GM21447 (cell line): Measurements from ENCODE around the gene NOC2L.
"Not testable (repeated sequence)": the region's sequence is repeated elsewhere in the genome, so short reads cannot be mapped to it uniquely, and the experiment has no call there.

ENCODE experiments used
- ATAC-seq: cut with Tn5 transposase; IDR thresholded peaks from one replicate; pipeline ENCODE4 v1.9.1; 2021; ENCODE audit not compliant: unreplicated experiment

Gene NOC2L

DNA sequence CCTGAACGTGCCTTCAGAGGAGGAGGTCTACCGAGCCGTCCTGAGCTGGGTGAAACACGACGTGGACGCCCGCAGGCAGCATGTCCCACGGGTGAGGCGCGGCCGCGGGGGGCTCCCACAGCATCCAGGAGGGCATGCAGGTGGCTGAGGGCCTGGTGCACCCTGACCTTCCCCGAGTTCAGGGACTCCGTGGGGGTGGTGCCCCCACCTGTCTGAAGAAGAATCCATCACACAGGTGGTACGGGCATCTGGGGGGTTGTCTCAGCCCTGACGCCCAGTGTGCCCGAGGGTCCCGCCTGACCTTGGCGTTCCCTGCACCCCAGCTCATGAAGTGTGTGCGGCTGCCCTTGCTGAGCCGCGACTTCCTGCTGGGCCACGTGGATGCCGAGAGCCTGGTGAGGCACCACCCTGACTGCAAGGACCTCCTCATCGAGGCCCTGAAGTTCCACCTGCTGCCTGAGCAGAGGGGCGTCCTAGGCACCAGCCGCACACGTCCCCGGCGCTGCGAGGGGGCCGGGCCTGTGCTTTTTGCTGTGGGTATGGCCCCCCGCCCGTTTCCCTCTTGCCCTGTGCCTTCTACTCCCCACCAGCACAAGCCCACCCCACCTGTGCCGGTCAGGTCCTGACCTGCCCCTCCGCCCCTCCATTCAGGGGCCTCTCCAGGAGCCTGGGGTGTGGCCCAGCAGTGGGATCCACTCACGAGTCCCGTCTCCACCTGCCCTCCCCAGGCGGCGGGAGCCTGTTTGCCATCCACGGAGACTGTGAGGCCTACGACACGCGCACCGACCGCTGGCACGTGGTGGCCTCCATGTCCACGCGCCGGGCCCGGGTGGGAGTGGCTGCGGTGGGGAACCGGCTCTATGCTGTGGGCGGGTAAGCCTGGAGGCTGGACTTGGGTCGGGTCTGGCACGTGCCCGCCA, 3.6 kb upstream of the NOC2L start:
- ATAC-seq: no peak

DNA sequence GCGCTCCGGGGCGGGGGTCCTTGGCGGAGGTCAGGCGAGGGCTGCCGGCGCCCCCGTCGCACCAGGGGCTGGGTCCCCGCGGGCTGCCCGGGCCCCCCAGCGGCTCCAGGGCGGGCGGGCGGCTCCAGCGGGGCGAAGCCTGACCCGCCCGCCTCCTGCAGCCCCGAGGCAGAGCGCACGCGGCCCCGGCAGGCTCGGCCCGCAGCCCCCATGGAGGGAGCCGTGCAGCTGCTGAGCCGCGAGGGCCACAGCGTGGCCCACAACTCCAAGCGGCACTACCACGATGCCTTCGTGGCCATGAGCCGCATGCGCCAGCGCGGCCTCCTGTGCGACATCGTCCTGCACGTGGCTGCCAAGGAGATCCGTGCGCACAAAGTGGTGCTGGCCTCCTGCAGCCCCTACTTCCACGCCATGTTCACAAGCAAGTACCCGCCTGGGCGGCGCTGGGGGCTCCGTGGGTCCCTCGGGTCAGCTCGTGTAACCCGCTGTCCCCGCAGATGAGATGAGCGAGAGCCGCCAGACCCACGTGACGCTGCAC, 2.1 kb upstream of the NOC2L start:
- ATAC-seq: no peak

DNA sequence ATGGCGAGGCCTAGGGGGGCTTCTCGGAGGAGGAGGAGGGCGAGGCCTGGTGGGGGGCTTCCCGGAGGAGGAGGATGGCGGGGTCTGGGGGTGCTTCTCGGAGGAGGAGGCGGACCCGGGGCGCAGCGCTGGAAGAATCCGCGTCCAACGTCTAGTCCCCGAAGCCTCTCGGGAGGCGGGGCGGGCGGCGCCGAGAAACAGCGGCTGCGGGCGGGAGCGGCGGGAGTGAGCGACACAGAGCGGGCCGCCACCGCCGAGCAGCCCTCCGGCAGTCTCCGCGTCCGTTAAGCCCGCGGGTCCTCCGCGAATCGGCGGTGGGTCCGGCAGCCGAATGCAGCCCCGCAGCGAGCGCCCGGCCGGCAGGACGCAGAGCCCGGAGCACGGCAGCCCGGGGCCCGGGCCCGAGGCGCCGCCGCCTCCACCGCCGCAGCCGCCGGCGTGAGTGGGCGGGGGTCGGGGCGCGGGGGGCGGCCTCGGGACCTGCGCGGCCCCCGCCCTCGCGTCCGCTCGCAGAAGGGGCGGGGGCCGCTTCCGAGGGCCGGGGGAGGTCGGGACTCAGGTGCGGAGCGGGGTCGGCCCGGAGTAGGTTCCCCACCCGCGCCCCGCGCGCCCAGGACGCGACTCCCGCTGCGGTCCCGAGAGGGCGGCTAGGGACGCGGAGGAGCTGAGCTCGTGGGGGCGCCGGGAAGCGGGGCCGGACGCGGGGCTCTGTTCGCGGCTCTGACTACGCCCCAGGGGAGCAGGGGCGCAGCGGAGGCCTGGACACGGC, 1.5 kb upstream of the NOC2L start, which contains the start of gene KLHL17:
KLHL17 (plus strand) TSS at position 222 of the 769 bp plus-strand sequence; CDS start at position 332, 110 bp downstream.
- peak; percentile 40 for ATAC-seq

DNA sequence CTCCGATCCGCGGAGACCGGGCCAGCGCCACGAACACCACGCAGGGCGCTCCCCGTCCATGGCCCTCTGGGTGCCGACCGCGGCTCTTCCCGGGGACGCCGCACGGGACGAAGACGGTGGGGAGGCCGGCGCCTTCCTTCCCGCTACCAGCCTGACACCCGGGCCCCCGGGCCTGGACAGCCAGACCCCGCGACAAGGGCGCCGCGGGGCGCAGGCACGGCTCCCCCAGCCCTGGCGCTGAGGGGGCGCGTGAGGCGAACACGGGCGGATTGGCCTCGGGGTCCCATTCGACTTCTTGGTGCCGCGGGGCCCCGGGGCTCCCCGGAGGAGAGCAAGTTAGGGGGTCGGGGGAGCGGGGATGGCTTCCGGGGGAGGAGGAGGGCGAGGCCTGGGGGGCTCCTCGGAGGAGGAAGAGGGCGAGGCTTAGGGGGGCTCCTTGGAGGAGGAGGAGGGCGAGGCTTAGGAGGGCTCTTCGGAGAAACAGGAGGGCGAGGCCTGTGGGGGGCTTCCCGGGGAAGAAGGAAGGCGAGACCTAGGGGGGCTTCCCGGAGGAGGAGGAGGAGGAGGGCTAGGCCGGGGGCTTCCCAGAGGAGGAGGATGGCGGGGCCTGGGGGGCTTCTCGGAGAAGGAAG, 791 bp upstream of the NOC2L start:
- no peak for ATAC-seq

DNA sequence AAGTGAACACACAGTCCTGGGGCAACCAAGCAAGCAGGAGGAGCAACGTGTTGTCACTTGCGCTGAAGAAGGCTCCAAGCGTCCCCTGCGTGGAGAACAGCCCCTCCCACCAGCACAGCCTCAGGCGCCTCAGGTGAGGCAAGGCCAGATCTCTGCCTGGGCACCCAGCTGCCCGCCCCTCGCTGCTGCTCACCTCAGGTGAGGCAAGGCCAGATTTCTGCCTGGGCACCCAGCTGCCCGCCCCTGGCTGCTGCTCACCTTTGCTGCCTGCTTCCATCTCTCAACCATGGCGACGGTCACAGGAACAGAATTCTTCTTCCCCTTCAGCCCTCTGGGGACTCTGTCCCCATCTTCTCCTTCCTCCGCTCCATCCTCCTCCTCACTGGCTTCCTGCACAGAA, 2.4 kb downstream of the NOC2L start:
- ATAC-seq: no peak

DNA sequence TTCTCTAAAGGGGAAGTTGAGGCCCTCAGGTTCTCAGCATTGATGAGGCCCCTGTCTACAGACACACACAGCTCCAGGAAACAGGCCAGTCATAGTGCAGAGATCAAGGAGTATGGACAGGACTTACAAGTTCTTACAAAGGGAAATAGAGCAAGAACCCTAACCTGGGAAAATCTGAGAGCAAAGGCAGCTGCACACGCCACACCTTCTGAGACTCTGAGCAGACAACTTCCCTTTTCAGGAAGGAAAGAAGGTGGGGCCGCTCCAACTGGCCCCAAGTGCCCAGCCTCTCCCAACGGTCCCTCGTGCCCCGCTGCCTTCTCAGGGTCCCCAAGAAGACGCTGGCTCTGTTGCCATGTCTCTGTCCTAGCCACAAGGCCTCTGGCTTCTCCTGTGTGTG, 3.6 kb downstream of the NOC2L start:
- ATAC-seq: no peak

DNA sequence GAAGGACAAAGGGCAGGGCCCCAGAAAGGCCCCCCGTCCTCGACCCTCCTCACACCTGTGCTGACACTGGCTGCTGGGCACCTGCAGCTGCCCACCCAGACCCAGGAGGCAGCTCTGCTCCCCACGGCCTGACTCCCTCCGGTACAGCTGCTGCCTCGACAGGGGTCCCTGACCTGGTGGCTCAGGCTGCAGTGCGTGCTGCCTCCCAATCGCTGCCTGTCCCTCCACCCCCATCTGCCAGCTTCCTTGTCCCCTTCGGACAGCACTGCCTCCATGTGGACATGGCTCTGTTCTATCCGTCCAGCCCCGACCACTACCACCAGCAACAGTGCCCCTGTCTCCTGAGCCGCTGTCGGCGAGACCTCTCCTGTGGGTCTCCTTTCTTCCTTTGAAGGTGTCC, 4.1 kb downstream of the NOC2L start:
- no peak for ATAC-seq

DNA sequence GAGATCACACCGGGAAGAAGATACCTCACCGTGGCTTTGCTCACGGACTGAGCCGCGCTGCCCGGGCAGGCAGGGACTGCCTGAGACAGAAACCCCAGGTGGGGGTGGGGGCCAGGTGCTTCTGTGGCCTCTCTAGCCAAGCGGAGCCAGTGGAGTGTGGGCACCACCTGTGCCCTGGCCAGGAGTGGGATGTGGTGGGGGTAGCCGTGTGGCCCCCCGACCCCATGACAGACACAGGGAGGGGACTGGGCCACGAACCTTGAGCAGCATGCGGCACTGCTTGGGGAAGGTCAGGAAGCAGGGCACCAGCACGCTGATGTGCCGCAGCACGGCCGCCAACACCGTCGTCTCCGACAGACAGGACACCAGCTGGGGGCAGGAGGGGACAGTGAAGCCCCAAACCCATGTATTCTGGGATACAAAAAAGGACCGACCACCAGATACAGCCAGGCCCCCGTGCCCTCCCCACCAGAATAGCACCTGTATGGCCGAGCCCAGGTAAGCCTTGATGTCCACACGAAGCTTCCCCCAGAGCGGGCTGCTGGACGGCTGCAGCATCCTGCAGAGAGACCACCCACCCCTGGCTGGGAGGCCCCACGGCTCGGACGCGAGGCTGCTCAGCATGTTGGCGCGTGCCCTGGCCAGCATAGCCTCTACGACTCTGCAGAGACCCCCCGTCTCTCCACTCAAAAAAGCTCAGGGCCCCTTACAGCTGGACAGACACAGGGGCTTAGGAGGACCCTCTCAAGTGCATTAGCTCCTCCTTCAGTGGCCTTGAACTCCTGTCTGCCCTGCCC, 5.3 kb downstream of the NOC2L start:
- ATAC-seq: no peak

DNA sequence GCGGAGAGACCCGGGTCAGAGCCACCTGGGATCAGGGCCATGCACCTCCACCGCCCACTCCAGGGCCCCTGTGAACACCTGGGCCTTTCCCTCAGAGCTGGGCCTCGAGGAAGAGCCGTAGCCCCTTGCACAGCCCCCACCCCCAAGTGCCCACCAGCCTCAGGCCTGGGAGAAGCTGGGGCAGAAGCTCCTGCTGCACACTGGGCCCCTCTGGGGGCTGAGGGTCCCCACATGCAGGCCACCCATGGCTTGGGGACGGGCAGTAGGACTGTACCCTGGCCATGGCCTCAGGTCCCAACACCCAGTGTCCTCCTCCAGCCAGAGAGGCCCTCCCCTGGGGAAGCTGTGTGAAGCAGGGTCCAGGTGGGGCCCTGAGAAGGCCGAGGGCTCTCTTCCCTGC, 6.5 kb downstream of the NOC2L start:
- no peak for ATAC-seq

DNA sequence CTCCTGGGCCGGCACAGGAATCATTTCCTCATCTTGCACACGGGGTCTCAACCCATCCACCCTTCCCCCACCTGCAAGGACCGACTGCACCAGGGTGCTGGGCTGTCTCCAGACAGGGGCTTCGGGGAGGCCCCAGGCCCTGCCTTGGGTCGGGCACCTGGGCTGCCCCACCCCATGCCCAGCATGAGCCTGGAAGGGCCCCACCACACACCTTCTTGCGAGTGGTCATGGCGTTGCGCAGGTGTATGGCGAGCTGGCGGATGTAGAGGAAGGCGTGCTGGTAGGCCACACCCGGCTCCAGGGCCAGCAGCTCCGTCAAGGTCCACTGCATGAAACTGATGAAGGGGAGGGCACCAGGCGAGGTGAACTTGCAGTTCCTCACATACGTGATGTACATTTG, 6.9 kb downstream of the NOC2L start:
- ATAC-seq: no peak

DNA sequence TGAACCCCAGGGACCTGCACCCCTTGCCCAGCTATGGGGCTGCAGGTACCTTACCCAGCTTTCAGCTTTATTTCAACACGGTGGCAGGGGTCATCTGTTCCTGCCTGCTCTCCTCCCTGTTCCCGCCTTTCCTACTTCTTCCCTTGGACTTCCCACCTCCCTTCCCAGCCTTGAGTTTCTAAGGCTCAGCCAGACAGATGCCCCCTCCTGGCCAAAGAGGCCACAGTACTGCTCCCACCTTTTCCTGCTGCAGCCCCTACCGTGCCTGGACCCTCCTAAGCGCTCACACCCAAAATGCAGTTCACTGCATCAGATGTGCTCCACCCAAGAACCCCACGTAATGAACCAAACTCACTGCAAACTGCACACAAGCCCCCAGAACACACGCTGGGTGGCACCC, 7.7 kb downstream of the NOC2L start:
- no peak for ATAC-seq

DNA sequence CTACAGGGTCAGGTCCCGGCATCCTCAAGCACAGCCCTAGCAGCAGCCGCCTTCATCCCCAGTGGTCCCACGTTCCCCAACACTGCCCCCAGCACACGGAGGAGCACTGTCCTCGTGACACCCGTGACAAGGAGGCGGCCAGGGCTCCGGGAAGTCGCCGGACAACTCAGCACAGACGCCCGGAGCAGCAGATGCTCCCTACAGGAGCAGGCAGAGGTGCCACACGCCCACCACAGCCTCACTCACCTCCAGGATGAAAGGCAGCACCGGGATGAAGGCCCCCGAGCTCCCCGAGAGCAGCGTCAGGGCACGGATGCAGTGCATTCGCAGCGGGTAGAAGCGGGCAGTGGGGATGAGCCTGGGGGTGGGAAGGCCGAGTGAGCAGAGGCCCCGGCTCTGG, 8.2 kb downstream of the NOC2L start:
- no peak for ATAC-seq

DNA sequence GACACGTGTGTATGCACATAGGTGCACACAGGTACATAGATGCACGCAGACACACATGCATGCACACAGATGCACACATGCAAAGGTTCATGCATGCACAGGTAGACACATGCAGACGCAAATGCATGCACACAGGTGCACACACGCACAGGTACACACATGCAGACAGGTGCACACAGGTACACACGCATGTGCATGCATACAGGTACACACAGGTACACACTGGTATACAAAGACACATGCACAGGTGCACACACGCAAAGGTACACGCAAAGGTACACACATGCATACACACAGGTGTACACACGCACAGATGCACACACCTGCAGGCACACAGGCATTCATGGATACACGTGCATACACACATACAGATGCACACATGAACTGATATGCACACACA, 8.8 kb downstream of the NOC2L start:
- ATAC-seq: no peak

DNA sequence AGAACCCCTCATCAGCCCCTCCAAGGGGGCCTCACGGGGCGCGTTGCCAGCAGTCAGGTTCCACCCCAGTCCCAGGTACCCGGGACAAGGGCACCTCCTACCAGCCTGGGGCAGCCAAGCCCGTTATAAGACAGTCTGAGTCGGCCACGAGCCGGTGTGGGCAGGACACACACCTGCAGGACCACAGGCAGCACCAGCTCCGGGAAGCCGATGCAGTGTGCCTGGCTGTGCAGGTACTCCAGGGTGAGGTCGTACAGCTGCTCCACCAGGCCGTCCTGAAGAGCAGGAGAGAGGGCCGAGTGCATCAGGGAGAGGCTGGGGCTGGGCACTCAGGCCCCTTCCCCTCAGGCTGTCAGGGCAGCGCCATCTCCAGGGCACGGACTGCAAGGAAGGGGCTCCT, 11.1 kb downstream of the NOC2L start:
- no peak for ATAC-seq

DNA sequence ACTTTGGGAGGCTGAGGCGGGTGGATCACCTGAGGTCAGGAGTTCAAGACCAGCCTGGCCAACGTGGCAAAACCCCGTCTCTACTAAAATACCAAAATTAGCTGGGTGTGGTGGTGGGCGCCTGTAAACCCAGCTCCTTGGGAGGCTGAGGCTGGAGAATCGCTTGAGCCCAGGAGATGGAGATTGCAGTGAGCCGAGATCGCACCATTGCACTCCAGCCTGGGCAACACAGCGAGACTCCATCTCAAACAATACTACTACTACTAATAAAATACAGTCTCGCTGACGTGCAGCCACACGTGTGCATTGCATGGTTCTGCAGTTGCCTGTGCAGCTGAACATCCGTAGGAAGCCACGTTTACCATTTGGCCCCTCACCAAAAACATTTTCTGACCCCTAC, 12.2 kb downstream of the NOC2L start:
- not testable (repeated sequence) for ATAC-seq

DNA sequence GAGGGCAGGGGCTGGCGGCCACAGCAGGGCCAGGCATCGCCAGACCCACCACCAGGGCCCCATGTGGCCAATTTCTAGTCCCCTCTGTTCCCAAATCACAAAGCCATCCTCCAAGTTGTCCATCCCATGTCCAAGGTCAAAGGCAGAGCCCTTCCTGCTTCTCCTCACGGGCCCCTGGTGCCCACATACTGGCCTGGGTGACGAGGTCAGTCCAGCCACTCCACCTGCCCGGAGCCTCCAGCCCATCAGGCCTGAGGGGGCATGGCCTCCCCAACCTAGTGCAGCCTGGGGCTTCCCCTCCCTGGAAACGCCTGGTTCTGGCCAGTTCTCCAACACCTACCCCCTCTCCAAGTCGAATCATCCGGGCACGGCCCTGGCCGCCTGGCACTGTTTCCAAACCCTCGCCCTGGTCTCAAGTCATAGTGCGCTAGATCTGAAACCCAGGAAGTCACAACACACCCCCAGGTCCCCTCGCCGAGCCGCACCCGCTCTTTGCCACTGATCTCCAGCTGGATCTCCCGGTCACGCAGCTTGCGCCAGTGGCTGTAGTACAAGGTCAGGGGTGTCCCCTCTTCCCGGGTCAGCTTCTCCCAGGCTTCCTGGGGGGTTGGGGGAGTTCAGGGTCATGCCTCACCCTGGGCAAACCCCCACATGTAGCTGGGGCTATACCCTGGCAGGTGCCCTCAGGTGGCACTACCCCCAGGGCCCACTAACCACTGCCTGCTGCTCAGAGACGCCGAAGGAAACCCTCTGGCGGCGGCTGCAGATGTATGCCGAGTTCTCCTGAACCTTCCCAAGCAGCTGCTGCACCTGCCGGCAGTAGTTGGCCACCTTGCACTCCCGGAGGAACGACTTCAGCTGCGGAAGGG, 13.1 kb downstream of the NOC2L start:
- no peak for ATAC-seq

DNA sequence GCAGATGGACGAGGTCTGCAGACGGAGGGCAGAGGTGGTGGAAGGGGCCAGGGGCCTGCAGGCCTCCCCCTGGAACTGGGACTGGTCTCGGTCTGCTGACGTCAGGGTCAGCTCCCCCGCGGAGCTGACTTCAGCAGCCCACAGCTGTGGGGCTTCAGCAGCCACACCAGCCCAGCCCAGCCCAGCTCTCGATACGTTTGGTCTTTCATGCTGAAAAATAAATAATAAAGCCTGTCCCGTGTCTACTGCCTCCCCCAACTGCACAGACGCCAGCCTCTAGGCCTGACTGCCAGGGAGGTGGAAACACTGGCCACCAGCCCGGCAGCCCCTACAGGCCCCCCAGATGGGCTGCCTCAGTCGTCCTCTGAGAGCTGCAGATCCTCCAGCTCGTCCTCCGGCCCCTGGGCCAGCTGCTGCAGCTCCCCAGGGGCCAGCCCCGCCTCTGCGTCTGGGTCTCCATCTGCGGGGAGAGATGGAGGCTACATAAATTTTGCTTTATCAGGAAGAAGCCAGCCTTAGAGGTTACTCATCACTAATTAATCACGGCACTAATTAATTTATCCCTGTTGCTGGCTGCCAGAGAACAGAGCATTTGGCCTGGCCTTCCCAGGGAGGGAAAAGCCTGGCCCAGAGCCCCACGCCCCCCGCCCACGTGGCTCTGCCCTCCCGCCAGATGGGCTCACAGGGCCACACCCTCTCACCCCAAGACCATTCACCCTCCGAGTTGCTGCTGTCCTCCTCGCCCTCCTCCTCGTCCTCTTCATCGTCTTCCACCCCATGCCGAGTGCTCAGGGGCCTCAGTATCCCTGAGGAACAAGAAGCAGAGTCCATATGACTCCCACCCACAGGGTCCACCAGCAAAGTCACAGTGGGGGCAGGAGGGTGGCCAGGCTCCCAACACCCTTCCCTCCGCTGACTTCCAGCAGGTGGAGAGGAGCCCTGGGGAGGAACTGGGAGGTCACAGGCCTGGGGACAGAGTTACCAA, 14.4 kb downstream of the NOC2L start:
- no peak for ATAC-seq

DNA sequence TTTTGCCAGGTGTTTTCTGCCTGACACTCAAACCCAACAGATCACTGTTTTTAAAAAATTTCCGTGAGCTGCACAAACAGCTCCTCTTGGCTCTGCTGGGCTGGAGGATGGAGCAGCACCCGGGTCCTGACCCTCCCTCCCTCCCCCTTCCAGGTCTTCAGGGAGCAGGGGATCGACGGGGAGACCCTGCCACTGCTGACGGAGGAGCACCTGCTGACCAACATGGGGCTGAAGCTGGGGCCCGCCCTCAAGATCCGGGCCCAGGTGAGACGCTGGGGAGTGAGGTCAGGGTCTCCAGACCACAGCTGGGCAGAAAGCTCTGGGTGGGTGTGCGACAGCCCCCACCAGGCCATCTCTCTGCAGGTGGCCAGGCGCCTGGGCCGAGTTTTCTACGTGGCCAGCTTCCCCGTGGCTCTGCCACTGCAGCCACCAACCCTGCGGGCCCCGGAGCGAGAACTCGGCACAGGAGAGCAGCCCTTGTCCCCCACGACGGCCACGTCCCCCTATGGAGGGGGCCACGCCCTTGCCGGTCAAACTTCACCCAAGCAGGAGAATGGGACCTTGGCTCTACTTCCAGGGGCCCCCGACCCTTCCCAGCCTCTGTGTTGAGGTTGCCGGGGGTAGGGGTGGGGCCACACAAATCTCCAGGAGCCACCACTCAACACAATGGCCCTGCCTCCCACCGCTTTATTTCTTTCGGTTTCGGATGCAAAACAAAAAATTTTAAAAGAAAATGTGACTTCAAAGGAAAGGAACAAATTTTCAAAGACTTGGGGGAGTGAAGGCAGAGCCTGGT, 15.3 kb downstream of the NOC2L start:
- no peak for ATAC-seq
